Stimulated activated CD4-positive, alpha-beta T cell treated with anti-CD3 and anti-CD28 coated beads, TNF-alpha, amount 100 ng/mL, for 48 hours (primary cell): ENCODE results near the gene LMO7.
"Not testable (repeated sequence)": the region's sequence is repeated elsewhere in the genome, so short reads cannot be mapped to it uniquely, and the experiment has no call there.

ENCODE experiments used
- DNase-seq, 3 donors: peaks; one replicate each; pipeline ENCODE4 v3.0.0-alpha.2; 2020; ENCODE audit warnings: low read depth in 3 of 3

The LMO7 gene

GRCh38 chr13:75699062-75699461 lies 62.9 kb downstream of the LMO7 start:
- DNase-seq = no peak

GRCh38 chr13:75699717-75700116 lies 63.6 kb downstream of the LMO7 start:
- DNase-seq = not testable (repeated sequence)

- DNase-seq = no peak
Measured at GRCh38 chr13:75700552-75700951, 64.4 kb downstream of the LMO7 start.

- DNase-seq = no peak
Measured at GRCh38 chr13:75702476-75702875, 66.3 kb downstream of the LMO7 start.

GRCh38 chr13:75703769-75704168 lies 67.6 kb downstream of the LMO7 start:
- DNase-seq = no peak

GRCh38 chr13:75704194-75704926 lies 68.2 kb downstream of the LMO7 start:
- DNase-seq = no peak

- DNase-seq = no peak
Measured at GRCh38 chr13:75704927-75705288, 68.8 kb downstream of the LMO7 start.

- no peak for DNase-seq
Measured at GRCh38 chr13:75705395-75705794, 69.3 kb downstream of the LMO7 start.

- DNase-seq = no peak
Measured at GRCh38 chr13:75705908-75706307, 69.8 kb downstream of the LMO7 start.

GRCh38 chr13:75713852-75714251 lies 77.7 kb downstream of the LMO7 start:
- DNase-seq = no peak

- no peak for DNase-seq
Measured at GRCh38 chr13:75715601-75716523, 79.7 kb downstream of the LMO7 start.

- DNase-seq = no peak
Measured at GRCh38 chr13:75717525-75717924, 81.4 kb downstream of the LMO7 start.

- DNase-seq = no peak
Measured at GRCh38 chr13:75721307-75721706, 85.2 kb downstream of the LMO7 start.

GRCh38 chr13:75723901-75724300 lies 87.8 kb downstream of the LMO7 start:
- no peak for DNase-seq

GRCh38 chr13:75724752-75725517 lies 88.8 kb downstream of the LMO7 start:
- no peak for DNase-seq

- DNase-seq = no peak
Measured at GRCh38 chr13:75725736-75726135, 89.6 kb downstream of the LMO7 start.

GRCh38 chr13:75726306-75726705 lies 90.2 kb downstream of the LMO7 start:
- no peak for DNase-seq

- DNase-seq = not testable (repeated sequence)
Measured at GRCh38 chr13:75733113-75733512, 97.0 kb downstream of the LMO7 start.

- no peak for DNase-seq
Measured at GRCh38 chr13:75736173-75736572, 100.0 kb downstream of the LMO7 start.

- no peak for DNase-seq
Measured at GRCh38 chr13:75738841-75739240, 102.7 kb downstream of the LMO7 start.

- DNase-seq = no peak
Measured at GRCh38 chr13:75739244-75739868, 103.2 kb downstream of the LMO7 start.

- DNase-seq = no peak
Measured at GRCh38 chr13:75740031-75740430, 103.9 kb downstream of the LMO7 start.
